ENCODE results near the gene GPC3.
A peak's percentile ranks its signal among the peaks of the same experiment; 100 is the strongest.
"Not testable (repeated sequence)": the region's sequence is repeated elsewhere in the genome, so short reads cannot be mapped to it uniquely, and the experiment has no call there.

GPC3 gene

DNA sequence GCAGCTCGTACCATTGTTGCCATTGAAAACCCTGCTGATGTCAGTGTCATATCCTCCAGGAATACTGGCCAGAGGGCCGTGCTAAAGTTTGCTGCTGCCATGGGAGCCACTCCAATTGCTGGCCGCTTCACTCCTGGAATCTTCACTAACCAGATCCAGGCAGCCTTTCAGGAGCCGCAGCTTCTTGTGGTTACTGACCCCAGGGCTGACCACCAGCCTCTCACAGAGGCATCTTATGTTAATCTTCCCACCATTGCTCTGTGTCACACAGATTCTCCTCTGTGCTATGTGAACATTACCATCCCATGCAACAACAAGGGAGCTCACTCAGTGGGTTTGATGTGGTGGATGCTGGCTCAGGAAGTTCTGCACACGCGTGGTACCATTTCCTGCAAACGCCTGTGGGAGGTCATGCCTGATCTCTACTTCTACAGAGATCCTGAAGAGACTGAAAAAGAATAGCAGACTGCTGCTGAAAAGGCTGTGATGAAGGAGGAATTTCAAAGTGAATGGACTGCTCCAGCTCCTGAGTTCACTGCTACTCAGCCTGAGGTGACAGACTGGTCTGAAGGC, 222.3 kb downstream of the GPC3 start:
- not testable (repeated sequence) for DNase-seq (ENCODE audit: low read depth)

DNA sequence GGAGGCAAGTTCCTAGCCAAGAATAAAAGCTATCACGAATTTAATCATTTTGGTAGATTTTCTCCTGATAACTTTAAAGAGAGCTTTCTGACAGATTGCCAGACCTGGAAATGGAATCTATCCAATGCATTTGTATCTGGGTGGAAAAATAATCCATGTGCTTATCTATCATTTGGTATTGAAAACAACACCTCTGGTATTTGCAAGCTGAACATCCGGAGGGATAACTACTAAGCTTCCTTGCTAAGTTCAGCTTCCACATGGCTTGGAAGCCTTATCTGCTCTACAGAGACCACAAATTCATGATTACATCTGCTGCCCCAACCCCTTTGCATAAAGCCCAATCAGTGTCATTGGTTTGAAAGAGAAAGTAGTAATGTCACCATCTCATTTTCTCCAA, 230.7 kb downstream of the GPC3 start:
- no peak for DNase-seq (ENCODE audit: low read depth)

DNA sequence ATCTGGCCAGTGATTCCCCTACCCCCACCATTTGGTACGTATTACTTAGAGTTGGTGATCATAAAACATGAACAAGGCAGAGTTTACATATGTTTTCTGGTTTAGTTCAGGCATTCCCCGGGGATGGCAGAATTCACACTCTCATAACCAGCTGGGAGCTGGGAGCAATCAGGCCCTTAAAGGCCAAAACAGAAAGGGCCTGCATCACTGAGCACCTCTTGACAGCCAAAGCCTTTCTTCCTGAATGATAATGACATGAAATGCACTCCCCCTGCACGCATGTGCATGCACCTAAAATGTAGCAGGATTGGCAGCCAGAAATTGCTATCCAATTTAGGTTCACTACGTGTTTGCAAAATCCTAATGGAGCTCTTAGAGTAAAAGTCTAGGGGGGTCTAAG, 235.4 kb downstream of the GPC3 start:
- no peak for DNase-seq (ENCODE audit: low read depth)

DNA sequence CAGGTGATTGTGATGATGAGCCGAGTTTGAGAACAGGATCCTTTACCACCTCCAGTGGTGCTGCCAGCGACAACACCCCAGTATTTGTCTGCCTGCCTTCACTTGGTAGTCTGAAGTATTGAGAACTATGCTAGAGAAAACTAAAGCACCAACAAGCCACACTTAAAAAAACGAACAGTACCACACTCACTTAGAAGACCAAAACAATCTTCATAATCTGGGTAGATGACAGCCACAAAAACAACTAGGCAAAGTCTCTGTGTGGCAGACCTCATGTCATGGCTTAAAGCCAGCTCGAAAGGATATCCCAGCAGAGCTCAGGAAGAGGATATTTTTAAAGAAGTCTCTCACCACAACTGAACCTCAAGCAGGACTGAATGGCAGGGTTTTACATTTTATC, 236.0 kb downstream of the GPC3 start:
- no peak for DNase-seq (ENCODE audit: low read depth)

DNA sequence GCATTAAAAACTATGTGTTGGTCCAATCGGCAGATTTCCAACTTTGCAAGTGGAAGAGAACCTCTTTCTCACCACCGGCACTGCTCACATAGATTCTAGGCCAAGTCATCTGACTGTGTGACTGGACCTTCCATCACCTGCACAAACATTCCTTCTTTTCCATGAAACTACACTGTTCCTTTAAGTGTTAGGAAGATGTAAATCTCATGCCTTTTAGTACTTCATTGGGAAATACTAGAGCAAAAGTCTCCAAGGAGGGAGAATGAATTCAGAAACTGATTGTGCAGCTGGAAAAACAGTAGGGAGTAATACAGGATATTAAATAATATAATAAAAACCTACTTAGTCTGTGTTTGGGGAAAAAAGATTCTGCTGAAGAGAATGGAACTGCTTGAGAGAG, 238.2 kb downstream of the GPC3 start:
- no peak for DNase-seq (ENCODE audit: low read depth)

DNA sequence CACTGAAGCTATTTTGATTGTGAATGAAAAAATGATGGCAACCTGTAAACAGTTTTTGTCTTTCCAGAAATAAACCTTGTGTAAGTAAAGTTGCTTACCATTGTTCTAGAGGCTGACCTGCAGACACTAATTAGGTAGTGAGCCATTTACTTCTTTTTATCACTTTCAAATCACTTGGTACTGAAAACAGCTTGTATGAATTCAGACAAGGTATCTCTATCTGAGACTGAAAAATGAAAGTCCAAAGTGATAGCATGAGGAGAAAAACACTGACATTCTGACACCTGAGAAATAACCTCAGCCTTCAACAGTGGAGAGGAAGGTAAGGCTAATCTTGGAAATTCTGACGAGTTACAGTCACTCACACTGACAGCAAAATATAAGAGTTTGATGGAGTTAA, 238.8 kb downstream of the GPC3 start:
- DNase-seq (ENCODE audit: low read depth), result no peak

DNA sequence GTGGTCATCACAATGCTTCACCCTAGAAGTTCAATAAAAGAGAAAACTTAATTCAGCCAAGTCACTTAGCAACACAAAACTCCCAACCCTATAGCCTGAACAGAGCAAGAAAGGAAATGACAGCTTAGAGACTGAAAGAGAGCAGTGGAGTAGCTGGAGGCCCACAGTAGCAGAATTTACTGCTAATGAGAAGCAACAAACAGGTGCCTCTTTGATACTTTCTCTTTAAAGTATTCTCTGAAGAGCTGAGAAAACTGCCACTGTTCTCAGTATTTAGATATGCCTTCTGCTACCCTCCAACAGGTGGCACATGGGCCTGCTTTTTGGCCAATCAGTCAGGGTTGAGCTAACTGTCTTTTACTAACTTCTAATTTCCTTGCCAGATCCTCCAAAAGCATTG, 240.0 kb downstream of the GPC3 start:
- no peak for DNase-seq (ENCODE audit: low read depth)

DNA sequence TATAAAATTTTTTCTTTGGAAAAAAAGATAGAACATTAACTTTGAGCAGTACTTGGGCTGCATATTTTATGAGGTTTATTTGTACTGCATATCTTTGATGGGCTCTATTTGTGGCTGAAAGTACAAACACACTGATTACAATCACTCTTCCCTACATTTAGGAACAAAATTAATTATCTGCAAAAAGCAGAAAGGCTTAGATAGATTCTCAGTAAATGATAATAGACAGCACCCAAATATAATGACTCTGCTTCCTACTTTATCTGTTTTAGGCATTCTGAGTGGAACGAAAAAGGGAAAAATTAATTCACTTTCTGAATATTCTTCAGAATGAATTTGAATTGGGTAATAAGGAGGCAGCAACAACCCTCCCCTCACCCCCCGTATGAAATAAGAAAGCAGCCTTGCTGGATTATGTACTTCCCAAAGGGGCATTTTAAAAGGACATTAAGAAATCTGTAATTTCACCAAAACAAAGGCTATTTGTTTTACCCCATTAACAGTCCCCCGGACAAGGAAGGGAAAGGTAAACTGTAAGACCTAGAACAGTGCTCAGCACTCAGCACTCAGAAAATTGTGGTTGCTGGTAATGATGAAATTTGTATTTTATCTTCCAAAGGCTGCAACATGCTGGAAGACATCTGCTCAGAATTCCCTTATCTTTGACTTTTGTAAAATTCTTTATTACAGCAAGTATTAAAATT, 242.6 kb downstream of the GPC3 start:
- DNase-seq (ENCODE audit: low read depth), result no peak

DNA sequence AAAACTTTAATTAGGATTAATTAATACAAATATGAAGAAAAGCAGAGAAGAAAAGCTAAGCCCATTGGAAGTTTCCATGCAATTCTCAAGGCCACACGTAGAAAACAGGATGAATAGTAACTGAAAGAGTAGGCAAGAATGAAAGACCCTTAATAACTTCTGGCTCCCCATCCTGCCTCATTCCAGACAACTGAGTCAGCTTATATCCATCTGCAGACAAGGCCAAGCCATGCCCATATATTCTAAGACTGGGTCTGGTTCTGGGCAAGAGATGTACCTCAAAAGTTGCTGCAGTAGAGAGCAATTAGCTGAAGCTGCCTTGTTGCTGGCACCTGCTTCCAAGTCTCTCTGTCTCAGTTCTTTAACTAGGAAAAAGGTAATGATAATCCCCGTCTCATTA, 244.1 kb downstream of the GPC3 start:
- peak; percentile 1 for DNase-seq (ENCODE audit: low read depth)

DNA sequence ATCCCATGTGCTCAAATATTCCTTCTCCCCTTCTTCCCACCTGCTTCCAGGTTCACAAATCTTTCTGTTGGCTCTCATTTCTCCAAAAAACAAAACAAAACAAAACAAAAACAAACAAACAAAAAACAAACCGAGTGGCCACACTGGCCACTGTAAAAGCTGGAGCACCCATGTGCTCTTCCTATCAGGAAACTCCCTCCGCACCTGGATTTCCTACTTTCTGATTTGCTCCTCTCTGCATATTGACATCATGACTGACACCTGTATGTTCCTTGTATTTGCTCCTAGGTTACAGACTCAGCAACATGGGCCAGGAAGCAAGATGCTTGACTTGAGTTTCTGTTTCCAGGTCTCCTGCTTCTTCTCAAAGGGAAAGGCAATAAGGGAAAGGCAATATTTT, 258.8 kb downstream of the GPC3 start:
- DNase-seq (ENCODE audit: low read depth), result no peak

DNA sequence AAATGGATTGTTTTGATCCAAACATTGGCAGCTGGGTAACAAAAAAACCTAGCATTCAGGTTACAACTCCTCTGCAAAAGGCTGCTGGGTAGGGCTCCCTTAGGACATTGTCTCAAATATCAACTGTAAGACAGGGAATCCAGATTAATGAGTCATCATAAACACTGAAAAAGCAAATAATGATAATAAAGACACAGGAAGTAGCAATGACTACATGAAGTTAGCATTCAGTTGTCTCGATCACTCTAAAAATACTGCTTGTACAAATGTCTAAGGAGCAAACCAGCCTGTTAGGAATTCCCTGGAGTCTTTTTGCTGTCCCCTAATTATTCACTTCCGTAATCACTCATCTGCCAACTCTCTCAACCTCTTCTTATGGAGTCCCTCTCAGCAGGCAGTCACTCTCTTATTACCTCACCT, 259.2 kb downstream of the GPC3 start:
- peak; percentile 19 for DNase-seq (ENCODE audit: low read depth)

DNA sequence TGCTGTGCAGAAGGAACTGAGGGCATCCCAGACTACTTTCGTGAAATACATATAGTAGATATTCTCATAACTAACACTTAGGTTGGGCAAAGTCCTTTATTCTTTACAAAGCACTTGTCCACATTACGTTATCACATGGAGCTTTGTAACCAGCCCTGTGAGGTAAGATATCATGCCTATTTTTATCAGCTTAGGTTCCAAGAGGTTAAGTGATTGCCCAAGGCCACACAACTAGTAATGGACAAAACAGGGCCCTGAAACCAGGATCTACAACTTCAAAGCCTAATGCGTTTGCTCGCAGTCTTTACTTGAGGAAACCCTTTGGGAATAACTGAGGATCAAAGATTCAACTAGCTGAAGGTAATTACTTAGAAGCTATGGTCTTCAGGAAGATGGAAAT, 261.5 kb downstream of the GPC3 start:
- DNase-seq (ENCODE audit: low read depth), result no peak

DNA sequence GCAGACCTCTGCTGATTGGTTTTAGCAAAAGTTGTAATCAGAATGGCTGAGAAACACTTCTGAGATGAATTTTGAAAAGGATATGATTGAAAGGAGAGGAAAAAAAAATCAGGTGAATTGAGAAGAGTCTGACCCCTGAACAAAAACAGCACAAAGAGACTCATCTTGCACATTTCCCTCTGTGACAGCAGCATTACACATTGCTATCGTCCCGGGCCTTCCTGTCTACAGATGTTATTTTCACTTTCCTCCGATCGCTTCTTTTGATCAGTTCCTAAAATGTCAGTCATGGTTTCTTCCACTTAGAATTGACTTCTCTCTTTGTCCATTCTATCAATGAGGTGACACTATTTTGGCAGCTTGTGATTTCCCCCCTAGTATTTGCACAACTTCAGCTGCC, 262.6 kb downstream of the GPC3 start:
- DNase-seq (ENCODE audit: low read depth), result no peak

DNA sequence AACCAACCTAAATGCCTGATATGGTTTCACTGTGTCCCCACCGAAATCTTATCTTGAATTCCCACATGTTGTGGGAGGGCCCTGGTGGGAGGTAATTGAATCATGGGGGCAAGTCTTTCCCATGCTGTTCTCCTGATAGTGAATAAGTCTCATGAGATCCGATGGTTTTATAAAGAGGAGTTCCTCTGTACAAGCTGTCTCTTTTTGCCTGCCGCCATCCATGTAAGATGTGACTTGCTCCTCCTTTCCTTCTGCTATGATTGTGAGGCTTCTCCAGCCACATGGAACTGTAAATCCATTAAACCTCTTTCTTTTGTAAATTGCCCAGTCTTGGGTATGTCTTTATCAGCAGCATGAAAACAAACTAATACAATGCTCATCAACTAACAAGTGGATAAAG, 265.1 kb downstream of the GPC3 start:
- DNase-seq (ENCODE audit: low read depth), result not testable (repeated sequence)

DNA sequence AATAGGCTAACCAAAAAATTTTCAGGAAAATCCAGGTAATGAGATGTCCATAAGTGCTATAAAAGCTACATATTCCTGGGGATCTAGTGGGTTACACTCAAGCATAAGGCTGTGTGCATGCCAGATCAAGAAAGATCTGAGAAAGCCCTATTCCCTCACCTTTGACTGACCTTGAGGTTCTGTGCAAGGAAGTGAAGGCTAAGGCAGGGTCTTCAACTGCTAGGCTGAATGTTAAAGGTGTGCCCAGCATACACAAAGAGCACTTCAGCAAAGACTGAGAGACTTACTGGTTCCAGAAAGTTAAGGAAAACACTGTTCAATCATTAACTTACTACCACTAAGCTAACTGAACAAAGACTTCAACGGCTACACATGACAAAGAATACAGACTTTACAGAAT, 269.7 kb downstream of the GPC3 start:
- no peak for DNase-seq (ENCODE audit: low read depth)

DNA sequence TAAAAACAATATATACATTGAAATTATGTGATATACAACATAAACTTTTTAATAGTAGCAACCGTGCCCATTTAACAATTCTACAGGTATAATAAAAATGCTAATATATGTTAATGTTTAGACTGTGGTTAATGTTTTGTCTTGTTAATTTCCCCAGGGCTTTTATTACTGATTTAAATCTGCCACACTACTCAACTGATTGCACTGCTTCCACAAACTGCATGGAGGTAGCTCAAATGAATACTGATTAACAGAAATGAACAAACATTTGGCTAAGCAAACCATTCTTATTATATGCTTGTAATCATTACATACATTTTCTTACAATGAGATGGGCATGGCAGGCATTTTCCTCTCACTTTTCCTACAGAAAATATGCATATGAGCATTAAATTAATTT, 275.9 kb downstream of the GPC3 start:
- no peak for DNase-seq (ENCODE audit: low read depth)

DNA sequence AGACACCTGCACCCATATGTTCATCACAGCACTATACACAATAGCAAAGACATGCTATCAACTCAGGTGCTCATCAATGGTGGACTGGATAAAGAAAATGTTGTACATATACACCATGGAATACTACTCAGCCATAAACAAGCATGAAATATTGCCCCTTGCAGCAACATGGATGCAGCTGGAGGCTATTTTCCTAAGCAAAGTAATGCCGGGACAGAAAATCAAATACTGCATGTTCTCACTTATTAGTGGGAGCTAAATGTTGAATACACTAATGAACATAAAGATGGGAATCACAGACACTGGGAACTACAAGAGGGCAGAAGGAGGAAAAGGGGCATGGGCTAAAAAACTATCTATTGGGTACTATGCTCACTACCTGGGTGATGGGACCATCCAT, 278.5 kb downstream of the GPC3 start:
- DNase-seq (ENCODE audit: low read depth), result no peak

DNA sequence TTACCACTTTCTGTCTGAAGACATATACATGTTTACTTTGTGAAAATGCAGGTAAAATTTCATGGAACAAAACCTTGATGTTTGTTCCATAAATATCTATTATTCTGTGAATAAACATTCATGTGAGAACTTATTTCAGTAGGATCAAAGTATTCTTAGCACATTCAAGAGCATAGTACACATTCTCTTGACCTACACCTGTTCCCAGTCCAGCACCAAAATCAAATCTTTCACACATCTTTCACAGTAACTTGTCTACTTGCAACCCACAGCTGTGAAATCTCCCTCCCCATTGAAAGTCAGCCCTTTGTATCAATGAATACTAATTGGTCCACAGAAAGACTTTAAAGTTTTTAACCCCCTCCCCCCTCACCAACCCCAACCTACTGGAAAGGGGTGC, 283.2 kb downstream of the GPC3 start:
- no peak for DNase-seq (ENCODE audit: low read depth)

DNA sequence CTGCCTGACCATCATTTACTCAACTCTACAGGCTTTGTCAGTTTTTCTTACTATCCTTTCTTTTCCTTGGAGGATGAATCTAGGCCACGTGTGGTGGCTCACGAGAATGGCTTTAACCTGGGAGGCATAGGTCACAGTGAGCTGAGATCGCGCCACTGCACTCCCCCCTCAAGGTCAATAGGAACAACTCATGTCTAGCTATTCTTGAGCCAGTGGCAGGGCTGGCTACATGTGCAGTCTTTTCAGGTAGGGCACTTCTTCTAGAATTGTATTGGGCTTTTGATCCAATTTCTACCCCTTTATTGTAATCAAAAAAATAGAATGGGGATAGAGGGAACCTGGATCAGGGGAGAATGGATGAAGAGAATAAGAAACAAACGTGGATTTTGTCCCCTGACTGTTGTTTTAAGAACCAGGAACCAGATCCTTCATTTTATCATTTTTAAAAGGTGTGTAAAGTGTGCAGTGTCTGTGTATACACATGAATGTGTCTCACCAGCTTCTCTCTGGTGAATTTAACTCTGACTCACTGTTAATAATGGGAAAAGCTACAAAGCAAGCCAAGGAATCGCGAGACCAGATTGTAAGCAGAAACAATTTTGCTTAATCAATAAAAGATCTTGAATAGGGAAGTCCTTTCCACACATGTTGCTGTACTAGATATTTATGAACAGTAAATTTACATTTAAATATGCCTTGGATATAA, 286.2 kb downstream of the GPC3 start:
- no peak for DNase-seq (ENCODE audit: low read depth)

DNA sequence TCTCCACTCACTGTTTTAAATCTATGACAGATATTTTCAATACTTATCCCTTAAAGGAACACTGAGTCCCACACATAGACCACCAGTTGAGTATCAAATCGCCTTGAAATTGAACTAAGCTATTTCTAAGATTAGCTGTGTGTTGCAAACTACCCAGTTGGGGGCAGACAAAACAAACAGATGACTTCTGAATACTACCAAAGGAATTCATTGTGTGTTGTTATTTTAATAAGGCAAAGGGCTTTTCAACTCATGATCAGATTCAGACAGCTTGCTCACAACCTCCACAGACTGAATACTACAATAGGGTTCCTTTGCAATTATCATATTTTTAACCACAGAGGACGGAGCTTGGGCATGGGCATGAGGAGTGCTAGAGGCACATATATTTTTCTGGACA, 287.1 kb downstream of the GPC3 start:
- DNase-seq (ENCODE audit: low read depth), result peak; percentile 5

DNA sequence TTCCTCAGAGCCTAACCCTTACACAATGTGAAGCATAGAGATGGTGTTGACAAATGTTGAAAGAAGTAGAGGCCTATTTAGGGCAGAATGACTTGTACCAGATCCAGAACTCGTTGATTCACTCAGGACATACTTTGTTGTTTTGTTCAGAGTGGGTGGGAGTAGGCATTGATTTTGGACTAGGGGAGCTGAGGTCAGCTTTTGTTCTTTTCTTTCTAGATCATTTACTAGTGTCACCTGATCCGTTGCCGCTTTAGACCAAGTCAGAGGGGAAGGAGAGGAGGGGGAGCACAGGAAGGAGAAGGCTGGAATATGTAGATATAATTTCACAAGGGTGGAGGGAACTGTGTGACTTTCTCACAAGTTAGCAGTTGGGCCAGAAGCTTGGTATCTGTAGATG, 287.7 kb downstream of the GPC3 start:
- DNase-seq (ENCODE audit: low read depth), result no peak

DNA sequence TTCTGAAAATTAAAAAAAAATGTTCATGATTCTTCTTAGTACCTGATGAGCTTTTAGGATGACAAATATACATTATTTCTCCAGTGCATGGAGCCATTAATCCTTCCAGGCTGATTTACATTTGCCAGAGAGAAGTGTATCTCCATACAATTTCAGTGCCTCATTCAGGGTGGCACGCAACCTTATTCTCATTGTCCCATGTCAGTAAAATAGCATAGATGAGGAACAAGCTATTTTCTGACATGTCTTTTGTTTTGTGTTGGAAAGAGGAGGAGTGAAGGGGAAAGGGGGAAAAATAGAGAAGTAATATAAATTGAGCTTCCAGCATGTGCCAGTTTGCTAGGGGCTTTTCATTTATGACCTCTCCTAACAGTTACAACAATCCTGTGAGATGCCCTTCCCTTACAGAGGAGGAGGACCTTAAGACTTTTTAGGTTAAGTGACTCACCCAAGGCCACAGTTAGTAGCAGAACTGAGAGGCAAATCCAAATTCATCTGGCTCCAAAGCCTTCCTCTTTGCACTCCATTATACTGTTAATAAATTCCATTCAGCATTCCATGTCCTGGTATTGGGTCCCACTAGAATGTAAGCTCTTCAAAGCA, 295.3 kb downstream of the GPC3 start:
- no peak for DNase-seq (ENCODE audit: low read depth)

DNA sequence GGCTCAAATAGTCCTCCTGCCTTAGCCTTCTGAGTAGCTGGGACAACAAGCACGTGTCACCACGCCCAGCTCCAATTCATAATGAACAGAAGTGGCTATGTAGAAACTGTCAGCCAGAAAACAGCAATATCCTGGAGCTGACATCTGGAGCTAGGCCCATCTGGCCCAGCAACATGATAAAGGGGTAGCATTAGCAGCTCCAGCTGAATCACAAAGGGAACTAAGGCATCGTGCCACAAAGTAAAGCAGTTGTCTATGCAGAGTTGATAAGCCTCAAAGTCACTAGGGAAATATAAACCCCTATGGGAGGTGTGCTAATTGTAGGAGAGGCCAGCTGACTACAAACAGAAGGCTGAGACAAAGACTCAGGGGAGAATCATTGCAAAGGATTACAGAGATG, 299.6 kb downstream of the GPC3 start:
- DNase-seq (ENCODE audit: low read depth), result no peak
